Sigmoid colon (tissue), 7 donors: Measurements from ENCODE around the gene HIPK4. TPM values are rescaled to one million over a fixed set of nuclear protein-coding genes. Genes with fewer than 3 reads are reported as not detected.
"Not testable (repeated sequence)": the region's sequence is repeated elsewhere in the genome, so short reads cannot be mapped to it uniquely, and the experiment has no call there.

ENCODE experiments used
- DNase-seq: peaks from one replicate; pipeline ENCODE4 v3.0.0-alpha.2; 2019
- H3K27ac ChIP-seq, 4 donors: fragments of 200-600 bp; sonication (generic); one replicate each; pipeline ENCODE4 v1.5.1; 2016 to 2019; ENCODE audit warnings: mild to moderate bottlenecking in 1 of 4
- H3K27me3 ChIP-seq, 3 donors: fragments of 200-600 bp; sonication (generic); one replicate each; pipeline ENCODE4 v1.5.1; 2019; ENCODE audit warnings: mild to moderate bottlenecking in 1 of 3
- H3K36me3 ChIP-seq, 4 donors: fragments of 200-600 bp; sonication (generic); one replicate each; pipeline ENCODE4 v1.5.1; 2016 to 2019
- H3K4me1 ChIP-seq, 4 donors: fragments of 200-600 bp; sonication (generic); one replicate each; pipeline ENCODE4 v1.5.1; 2017 to 2019
- H3K4me3 ChIP-seq, 4 donors: fragments of 200-600 bp; sonication (generic); one replicate each; pipeline ENCODE4 v1.5.1; 2017 to 2019; ENCODE audit warnings: mild to moderate bottlenecking in 2 of 4, moderate library complexity in 1 of 4
- H3K9me3 ChIP-seq, 4 donors: fragments of 200-600 bp in 3 of 4; sonication (generic) in 3 of 4; one replicate each; pipeline versions ENCODE4 v1.5.1 to v1.6.1; 2013 to 2019
- CTCF ChIP-seq, 4 experiments: fragments of 450-650 bp in 3 of 4; fragments of 200-600 bp in 1 of 4; IDR thresholded peaks; one replicate each; pipeline ENCODE4 v1.5.1; 2016 to 2019; ENCODE audit warnings: antibody characterized with exemption in 4 of 4, mild to moderate bottlenecking in 3 of 4, moderate library complexity in 2 of 4
- EP300 ChIP-seq, 4 donors: sonication (generic); formaldehyde crosslinking; IDR thresholded peaks; one replicate each; pipeline ENCODE4 v1.6.1; 2017; ENCODE audit warnings: antibody characterized with exemption in 4 of 4
- POLR2A ChIP-seq, 2 donors: fragments of 450-650 bp; IDR thresholded peaks; one replicate each; pipeline ENCODE4 v1.6.1; 2016; ENCODE audit warnings: antibody characterized with exemption in 2 of 2, mild to moderate bottlenecking in 2 of 2, moderate library complexity in 2 of 2
- POLR2AphosphoS5 ChIP-seq, 4 donors: sonication (generic); formaldehyde crosslinking; IDR thresholded peaks; one replicate each; pipeline ENCODE4 v1.6.1; 2017; ENCODE audit warnings: antibody characterized with exemption in 4 of 4
- WGBS, 2 donors: extraction: QIAGEN DNeasy Blood & Tissue Kit; methylation state at CpG; one replicate each; pipeline ENCODE4 v1.1.7; 2013; 5-methylcytosine and 5-hydroxymethylcytosine counted together
- intact Hi-C: fragments of 100-400 bp; cut with DNase I; formaldehyde crosslinking; loops from one replicate; pipeline ENCODE4 v1.15.1; 2023
- polyA plus RNA-seq, 3 donors: library from polyadenylated mRNA; stranded (reverse); fragments of 200-250 nt; gene quantifications; one replicate each; pipeline ENCODE4 v1.2.3, GENCODE V29; 2013
- total RNA-seq, 4 donors: library from RNA; depleted of rRNA; stranded (reverse); fragments of >200 nt; gene quantifications; one replicate each; pipeline ENCODE4 v1.1.0, GENCODE V29; 2016
- donor health status: healthy with polysubstance abuse.
- donor health status: Bipolar disorder and iron deficiency.
- donor health status: healthy.

Gene HIPK4
- total and polyA plus RNA-seq, 7 donors: 0.06 to 0.36 (median 0.14) TPM; not detected in 4

DNA sequence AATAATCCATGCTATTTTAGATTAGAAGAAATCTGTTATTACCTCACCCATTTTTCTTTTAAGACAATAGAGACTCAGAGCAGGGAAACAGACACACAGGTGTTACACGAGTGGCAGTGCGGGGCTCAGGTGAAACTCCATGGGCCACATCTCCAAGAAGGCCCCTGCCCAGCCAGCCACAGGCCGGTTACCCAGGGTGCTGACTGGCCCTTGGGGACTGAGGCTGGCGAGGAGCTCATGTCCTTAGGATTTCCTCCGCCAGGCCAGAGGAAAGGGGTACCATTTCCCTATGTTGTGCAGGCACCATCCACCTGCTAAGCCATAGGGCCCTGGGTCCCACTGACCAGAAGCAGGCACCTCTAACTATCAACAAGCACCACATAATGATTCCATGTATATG is 52.4 kb downstream of the HIPK4 start:
- Histone ChIP-seq H3K27ac (no peak overlapping the region), H3K36me3 (peaks cover 5 to 47% (median 26%) of the 10 kb centered on the region in 4 donors), H3K27me3 (no peaks in the 10 kb centered on the region), H3K4me1 (peaks cover 0 to 13% (median 6%) of the 10 kb centered on the region in 4 donors), H3K9me3 (no peaks in the 10 kb centered on the region), H3K4me3 (no peak overlapping the region)
- intact Hi-C loops: no loop called here
- WGBS, 2 donors: 94 to 96% methylated on average over 5 of the region's 5 CpGs
- TF ChIP-seq EP300 (IDR thresholded peaks at IDR 0.05): no peak
- TF ChIP-seq CTCF (IDR thresholded peaks at IDR 0.05): no peak
- TF ChIP-seq POLR2A (IDR thresholded peaks at IDR 0.05): no peak
- DNase-seq: no peak

- TF ChIP-seq EP300 (IDR thresholded peaks at IDR 0.05) (no peak), POLR2AphosphoS5 (IDR thresholded peaks at IDR 0.05) (no peak), CTCF (IDR thresholded peaks at IDR 0.05) (no peak), POLR2A (IDR thresholded peaks at IDR 0.05) (no peak)
- Histone ChIP-seq H3K9me3 (no peaks in the 10 kb centered on the region), H3K27ac (no peak overlapping the region), H3K4me1 (peaks cover 0 to 9% (median 4%) of the 10 kb centered on the region in 4 donors), H3K36me3 (peaks cover 7 to 52% (median 29%) of the 10 kb centered on the region in 4 donors), H3K27me3 (no peaks in the 10 kb centered on the region), H3K4me3 (no peak overlapping the region)
- 92 to 96% methylated on average over 2 of the region's 2 CpGs for WGBS, 2 donors
- no peak for DNase-seq
- intact Hi-C loops: no loop called here
Observed at GRCh38 chr19:40337107-40337506, 52.9 kb downstream of the HIPK4 start.

DNA sequence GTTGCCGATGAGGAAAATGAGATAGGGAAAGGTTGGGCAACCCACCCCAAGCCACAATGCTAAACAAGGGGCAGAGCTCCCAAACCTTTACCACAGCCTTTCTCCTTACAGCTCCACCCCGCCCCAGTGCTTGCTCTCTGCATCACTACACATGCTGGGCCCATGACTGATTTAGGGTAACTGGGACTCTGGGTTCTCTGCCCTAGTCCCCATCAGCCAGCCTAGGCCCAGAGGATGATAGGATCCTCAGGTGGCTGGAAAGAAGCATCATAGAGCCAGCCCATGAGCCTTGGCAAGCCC is 53.4 kb downstream of the HIPK4 start:
- DNase-seq: no peak
- Histone ChIP-seq H3K9me3 (no peaks in the 10 kb centered on the region), H3K36me3 (peaks cover 13 to 57% (median 35%) of the 10 kb centered on the region in 4 donors), H3K27ac (no peak overlapping the region), H3K27me3 (no peaks in the 10 kb centered on the region), H3K4me1 (peaks cover 0 to 3% (median 1%) of the 10 kb centered on the region in 4 donors), H3K4me3 (no peak overlapping the region)
- 95 to 96% methylated on average over 2 of the region's 2 CpGs for whole genome bisulfite sequencing, 2 donors
- intact Hi-C loops: no loop called here
- no peak for TF ChIP-seq EP300 (IDR thresholded peaks at IDR 0.05)
- TF ChIP-seq CTCF (IDR thresholded peaks at IDR 0.05): no peak
- TF ChIP-seq POLR2A (IDR thresholded peaks at IDR 0.05): no peak
- TF ChIP-seq POLR2AphosphoS5 (IDR thresholded peaks at IDR 0.05): no peak

DNA sequence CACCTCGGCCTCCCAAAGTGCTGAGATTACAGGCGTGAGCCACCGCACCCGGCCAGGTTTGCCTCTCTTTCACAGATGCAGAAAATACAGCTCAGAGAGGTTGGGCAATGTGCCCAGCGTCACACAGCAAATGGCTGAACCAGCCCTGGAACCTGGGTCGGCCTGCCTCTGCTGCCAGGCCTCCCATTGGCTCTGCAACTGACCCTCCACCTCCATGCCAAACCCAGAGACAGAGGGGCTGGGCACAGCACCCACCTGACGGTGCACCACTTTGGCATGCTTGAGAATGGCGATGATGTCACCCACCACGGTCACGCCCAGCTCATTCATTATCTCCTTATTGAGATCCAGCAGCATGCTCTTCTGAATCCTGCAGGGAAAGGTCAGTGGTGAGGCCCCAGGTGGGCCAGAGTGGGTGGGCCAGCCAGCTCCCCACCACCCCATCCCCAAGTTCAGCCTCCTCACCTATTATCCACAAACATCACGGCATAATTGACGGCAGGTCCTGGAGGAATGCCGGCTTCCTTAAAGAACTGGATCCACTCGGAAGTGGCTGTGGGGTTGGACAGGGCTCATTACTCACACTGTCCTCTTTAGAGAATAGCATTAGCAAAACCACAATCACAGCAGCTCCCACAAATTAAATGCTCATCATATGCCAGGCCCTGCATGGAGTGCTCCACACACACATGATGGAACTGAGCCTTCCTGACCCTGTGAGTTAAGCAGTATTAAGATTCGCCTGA is 54.0 kb downstream of the HIPK4 start:
- no peak for DNase-seq
- intact Hi-C loops: no loop called here
- no peaks in the 10 kb centered on the region for H3K4me1 ChIP-seq
- 93% methylated on average over 15 of the region's 15 CpGs for WGBS, 2 donors
- TF ChIP-seq POLR2AphosphoS5 (IDR thresholded peaks at IDR 0.05) (no peak), EP300 (IDR thresholded peaks at IDR 0.05) (no peak), CTCF (IDR thresholded peaks at IDR 0.05) (no peak), POLR2A (IDR thresholded peaks at IDR 0.05) (no peak)
- no peak overlapping the region for H3K4me3 ChIP-seq
- H3K36me3 ChIP-seq: peaks cover 17 to 62% (median 39%) of the 10 kb centered on the region in 4 donors
- H3K9me3 ChIP-seq: no peaks in the 10 kb centered on the region
- H3K27me3 ChIP-seq: no peaks in the 10 kb centered on the region
- no peak overlapping the region for H3K27ac ChIP-seq

GRCh38 chr19:40335101-40335500 is 54.9 kb downstream of the HIPK4 start:
- Histone ChIP-seq H3K36me3 (peaks cover 20 to 70% (median 44%) of the 10 kb centered on the region in 4 donors), H3K4me3 (no peak overlapping the region), H3K9me3 (no peaks in the 10 kb centered on the region), H3K27me3 (no peaks in the 10 kb centered on the region), H3K27ac (no peak overlapping the region), H3K4me1 (no peaks in the 10 kb centered on the region)
- intact Hi-C loops: no loop called here
- TF ChIP-seq EP300 (IDR thresholded peaks at IDR 0.05) (no peak), POLR2A (IDR thresholded peaks at IDR 0.05) (no peak)
- DNase-seq: no peak

GRCh38 chr19:40333083-40333482 is 56.9 kb downstream of the HIPK4 start:
- H3K4me3 ChIP-seq, H3K27me3 ChIP-seq, H3K9me3 ChIP-seq, intact Hi-C loops, H3K27ac ChIP-seq, H3K4me1 ChIP-seq, DNase-seq: not testable (repeated sequence)
- 95 to 97% methylated on average over 6 of the region's 6 CpGs for WGBS, 2 donors
- peaks cover 22 to 80% (median 57%) of the 10 kb centered on the region in 4 donors for H3K36me3 ChIP-seq
